ENCODE results near the gene CFAP54.
"Not testable (repeated sequence)": the region's sequence is repeated elsewhere in the genome, so short reads cannot be mapped to it uniquely, and the experiment has no call there.

CFAP54 gene

GRCh38 chr12:96516472-96517430, 27.4 kb downstream of the CFAP54 start:
- peak; percentile 54 for DNase-seq

- DNase-seq = no peak
Observed at GRCh38 chr12:96520767-96521166, 31.4 kb downstream of the CFAP54 start.

- no peak for DNase-seq
Observed at GRCh38 chr12:96521895-96522682, 32.7 kb downstream of the CFAP54 start.

GRCh38 chr12:96522690-96523089, 33.3 kb downstream of the CFAP54 start:
- DNase-seq = no peak

- no peak for DNase-seq
Observed at GRCh38 chr12:96526110-96526509, 36.7 kb downstream of the CFAP54 start.

DNA sequence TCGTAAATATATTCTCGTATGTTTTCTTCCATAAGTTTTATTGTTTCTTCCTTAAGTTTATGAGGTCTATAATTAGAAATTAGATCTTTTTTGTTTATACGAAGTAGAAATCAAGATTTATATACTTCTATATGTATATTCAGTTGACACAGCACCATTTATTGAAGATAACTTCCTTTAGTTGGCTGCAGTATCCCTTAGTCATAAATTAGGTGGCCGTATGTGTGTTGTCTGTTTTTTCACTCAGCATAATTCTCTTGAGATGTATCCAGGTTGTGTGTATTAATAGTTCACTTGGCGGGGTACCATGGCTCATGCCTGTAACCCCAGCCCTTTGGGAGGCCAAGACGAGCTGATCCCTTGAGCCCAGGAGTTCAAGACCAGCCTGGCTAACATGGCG, 40.5 kb downstream of the CFAP54 start:
- no peak for DNase-seq

- DNase-seq = no peak
Observed at GRCh38 chr12:96534339-96534738, 45.0 kb downstream of the CFAP54 start.

GRCh38 chr12:96548384-96548783, 59.0 kb downstream of the CFAP54 start:
- no peak for DNase-seq

DNA sequence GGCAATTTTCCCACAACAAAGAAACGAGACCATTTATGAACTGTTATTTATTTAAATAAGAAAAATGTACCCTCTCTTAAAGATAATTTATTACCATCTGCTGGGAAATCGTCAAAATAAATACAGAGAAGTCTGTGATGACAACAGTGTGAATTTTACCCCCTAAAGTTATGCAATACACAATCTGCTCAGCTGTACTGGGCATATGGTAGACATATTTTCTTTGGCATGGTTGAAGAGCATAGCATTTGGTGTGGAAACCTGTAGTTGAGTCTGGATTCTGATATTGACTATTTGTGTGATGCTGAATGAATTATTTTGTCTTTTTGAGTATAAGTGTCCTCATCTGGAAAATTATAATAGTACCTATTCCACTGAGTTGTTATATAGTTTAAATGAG, 60.0 kb downstream of the CFAP54 start:
- DNase-seq = no peak

GRCh38 chr12:96570579-96570978, 81.2 kb downstream of the CFAP54 start:
- no peak for DNase-seq

DNA sequence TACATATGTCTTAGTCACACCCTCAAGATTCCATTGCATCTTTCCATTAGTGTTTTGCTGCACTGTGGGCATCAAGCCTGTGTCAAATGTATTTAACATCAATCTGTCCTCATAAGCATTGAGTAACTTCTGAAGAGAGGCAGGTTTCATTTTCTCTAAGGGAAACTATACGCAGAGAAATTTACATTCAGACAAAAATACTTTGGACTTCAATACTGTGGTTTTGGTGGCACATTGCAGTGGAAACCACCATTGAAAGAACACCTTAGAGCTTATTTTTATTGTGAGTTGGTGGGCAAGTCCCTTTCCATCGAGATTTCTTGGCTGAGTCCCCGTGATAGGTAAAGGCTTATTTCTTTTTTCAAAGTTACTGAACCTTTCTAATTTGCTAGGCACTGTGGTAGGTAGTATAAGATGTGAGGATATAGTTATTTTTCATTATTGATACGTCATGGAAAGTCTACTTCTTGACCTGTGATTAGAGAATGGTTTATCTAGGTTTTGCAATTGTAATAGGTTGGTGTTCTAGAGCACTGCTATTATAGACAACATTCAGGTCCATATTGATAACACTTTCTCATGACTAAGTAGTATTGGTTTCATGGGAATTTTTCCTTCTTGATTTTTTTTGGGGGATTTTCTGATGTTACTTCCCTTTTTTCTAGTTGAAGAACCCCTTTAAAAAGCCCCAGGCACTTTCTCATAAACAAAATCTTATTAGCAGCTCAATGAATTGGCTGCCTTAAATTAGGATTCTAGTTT, 81.9 kb downstream of the CFAP54 start:
- no peak for DNase-seq

GRCh38 chr12:96578526-96579125, 89.2 kb downstream of the CFAP54 start:
- peak; percentile 69 for DNase-seq

DNA sequence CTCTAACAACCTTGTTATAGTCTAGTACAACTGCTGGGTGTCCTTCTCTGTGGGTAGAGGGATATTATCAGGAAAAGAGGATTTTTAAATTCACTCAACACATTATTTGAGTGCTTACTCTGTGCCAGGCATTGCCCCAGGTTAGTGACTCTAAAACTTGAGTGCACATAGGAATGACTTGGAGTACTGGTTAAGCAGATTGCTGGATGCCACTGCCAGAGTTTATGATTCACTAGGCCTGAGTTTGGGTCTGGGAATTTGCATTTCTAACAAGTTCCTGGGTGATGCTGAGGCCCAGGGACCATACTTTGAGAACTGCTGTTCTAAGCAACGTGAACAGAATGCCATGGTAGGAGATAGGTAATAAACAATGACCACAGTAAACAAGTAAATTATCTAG, 96.6 kb downstream of the CFAP54 start:
- DNase-seq = no peak

DNA sequence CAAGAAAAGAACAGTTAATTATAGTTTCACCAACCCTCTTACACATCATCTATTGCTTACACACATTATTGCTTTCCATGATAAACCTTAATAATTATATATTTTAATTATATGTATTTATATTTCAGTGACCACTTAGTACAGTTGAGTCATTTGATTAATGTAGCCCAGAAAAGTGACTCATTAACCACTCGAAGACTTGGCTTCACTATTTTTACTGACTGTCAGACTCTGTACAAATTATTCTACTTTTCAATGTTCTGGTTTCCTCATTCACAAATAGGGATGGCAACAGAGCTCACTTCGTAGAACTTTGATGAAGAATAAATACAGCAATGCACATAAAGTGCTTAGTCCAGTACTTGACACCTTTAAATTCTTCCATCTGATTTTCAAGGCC, 98.3 kb downstream of the CFAP54 start:
- DNase-seq = no peak

DNA sequence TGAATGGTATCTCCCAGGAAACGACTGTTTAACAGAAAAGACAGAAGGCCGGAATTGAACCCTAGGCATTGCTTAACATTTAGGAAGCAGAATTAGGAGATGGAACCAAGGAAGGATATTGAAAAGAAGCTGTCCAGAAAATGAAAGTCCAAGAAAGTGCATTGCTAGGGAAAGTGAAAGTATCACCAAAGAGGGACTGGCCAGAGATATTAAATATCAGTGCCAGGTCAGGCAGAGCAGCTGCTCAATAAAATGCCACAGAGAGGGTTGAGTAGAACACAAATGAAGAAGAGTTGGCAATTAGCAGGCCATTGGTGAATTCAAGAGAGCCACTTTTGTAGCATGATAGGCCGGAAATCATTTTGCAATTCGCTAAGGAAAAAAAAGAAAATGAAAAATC, 101.6 kb downstream of the CFAP54 start:
- DNase-seq = no peak

DNA sequence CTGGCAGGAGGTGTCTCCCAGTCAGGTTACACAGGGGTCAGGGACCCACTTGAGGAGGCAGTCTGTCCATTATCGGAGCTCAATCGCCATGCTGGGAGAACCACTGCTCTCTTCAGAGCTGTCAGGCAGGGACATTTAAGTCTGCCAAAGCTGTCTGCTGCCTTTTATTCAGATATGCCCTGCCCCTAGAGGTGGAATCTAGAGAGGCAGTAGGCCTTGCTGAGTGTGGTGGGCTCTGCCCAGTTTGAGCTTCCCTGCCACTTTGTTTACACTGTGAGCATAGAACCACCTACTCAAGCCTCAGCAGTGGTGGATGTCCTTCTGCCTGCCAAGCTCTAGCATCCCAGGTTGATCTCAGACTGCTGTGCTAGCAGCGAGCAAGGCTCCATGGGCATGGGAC, 115.0 kb downstream of the CFAP54 start:
- not testable (repeated sequence) for DNase-seq

DNA sequence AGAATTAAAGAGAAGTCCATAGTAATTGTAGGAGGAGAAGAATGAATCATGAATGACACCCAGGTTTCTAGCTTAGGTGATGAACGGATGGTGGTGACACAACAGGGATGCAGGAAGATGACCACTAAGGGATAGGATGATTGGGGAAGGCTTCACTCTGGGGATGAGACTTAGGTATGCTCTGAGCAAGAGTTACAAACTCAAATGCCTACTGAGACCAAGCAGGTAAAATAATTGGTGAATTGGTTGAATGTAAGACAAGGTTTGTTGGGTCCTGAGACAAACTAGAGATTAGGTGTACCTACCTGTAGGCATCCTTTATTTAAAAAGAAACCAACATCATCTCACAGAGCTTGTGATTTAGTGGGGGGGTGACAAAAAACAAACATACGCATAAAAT, 116.3 kb downstream of the CFAP54 start:
- DNase-seq = no peak

GRCh38 chr12:96606134-96606533, 116.8 kb downstream of the CFAP54 start:
- DNase-seq = no peak

- no peak for DNase-seq
Observed at GRCh38 chr12:96606644-96607043, 117.3 kb downstream of the CFAP54 start.

DNA sequence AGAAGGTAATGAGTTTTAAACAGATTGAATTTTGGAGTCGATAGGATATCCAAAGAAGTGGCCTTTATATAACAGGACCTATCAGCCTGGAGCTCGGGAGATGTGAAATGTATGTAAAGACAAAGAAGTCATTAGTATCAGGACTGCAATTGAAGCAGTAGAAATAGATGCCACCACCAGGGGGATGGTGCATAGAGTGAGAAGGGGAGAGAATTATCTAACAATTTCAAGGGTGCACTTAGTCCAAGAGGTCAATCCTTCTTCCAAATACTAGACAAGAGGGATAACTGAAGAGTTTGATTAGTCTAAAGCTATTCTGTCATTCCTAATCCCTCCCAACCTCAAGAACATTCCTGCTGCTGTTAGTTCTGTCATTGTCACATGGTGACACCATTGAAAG, 127.8 kb downstream of the CFAP54 start:
- no peak for DNase-seq

DNA sequence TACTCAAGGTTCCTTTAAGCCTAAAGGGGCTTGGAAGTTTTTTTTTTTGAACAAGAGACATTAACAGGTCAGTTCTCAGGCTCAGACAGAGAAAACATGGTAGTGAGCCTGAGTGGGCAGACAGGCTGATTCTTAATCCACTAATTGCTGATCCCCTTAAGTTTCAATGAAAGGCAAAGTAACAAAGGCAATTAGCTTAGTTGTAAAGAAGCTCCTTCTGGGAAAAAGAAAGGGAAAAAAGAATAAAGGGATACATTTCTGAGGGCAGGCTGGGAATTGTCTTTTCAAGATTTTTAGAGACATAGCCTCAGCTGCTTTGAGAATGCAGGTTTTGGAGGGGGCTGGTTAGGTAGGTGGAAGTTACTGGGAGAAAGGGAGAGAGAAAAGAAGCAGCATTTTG, 133.8 kb downstream of the CFAP54 start:
- no peak for DNase-seq

DNA sequence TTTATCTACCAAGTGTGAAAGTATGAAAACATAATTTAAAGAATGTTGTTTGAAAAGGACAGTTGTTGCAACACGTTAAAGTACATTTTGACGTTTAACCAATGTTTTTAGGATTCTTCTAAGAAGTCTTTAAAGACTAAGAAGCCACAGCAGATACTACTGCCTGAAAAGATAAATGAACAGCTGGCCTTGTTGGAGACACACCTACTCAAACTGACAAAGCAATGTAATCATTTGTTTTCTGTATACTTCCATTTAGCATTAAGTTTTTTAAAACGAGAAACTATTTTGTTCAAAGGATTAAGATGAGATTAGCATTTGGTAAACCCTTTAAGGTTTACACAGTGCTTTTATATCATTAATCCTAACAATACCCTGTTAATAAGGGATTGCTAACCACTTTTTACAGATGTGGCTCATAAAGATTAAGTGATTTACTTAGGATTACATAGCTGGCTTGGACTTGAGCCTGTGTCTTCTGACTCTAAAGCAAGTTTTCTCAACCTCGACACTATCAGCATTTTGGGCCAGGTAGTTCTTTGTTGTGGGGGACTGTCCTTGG, 134.4 kb downstream of the CFAP54 start:
- no peak for DNase-seq

GRCh38 chr12:96635844-96636243, 146.5 kb downstream of the CFAP54 start:
- no peak for DNase-seq
